HepG2 (cell line): ENCODE data around the gene RAB40C.

ENCODE experiments used
- CBX2 ChIP-seq, 2 experiments: fragments of 200-600 bp in 1 of 2; sonication (generic); formaldehyde crosslinking in 1 of 2; IDR thresholded peaks; 2 replicates each; pipeline versions ENCODE4 v1.7.0 to v1.8.1; 2018 to 2022; ENCODE audit warnings: low read depth in 2 of 2, low read length in 1 of 2, mild to moderate bottlenecking in 1 of 2, missing genetic modification reagents in 1 of 2
- EP300 ChIP-seq, 3 experiments: sonication (generic) in 1 of 3; formaldehyde crosslinking in 1 of 3; IDR thresholded peaks; 2 replicates each; pipeline versions ENCODE4 v1.5.1 to v1.6.1; 2011 to 2020; ENCODE audit warnings: low read depth in 2 of 3, low read length in 2 of 3, borderline replicate concordance in 1 of 3, improper control_type of control experiment in 1 of 3, mild to moderate bottlenecking in 1 of 3, missing genetic modification reagents in 1 of 3, moderate library complexity in 1 of 3
- FOXA1 ChIP-seq, 2 experiments: fragments of 450-650 bp in 1 of 2; sonication (generic) in 1 of 2; formaldehyde crosslinking in 1 of 2; IDR thresholded peaks; 2 replicates each; pipeline versions ENCODE4 v1.4.0 to v1.6.1; 2016 to 2020; ENCODE audit warnings: missing genetic modification reagents in 1 of 2
- GTF2F1 ChIP-seq: fragments of 150-350 bp; IDR thresholded peaks from 2 replicates; pipeline ENCODE4 v1.6.1; 2014; ENCODE audit warnings: low read length
- MED8 ChIP-seq: sonication (generic); formaldehyde crosslinking; IDR thresholded peaks from 2 replicates; pipeline ENCODE4 v1.8.1; 2023; ENCODE audit warnings: mild to moderate bottlenecking, missing genetic modification reagents; ENCODE audit not compliant: insufficient replicate concordance
- PTBP1 ChIP-seq: fragments of 200-400 bp; formaldehyde crosslinking; IDR thresholded peaks from 2 replicates; pipeline ENCODE4 v1.6.1; 2018; ENCODE audit warnings: low read length, low read depth; ENCODE audit not compliant: poor library complexity, severe bottlenecking
- ZNF10 ChIP-seq: sonication (generic); formaldehyde crosslinking; IDR thresholded peaks from 2 replicates; pipeline ENCODE4 v1.4.0; 2020; ENCODE audit warnings: mild to moderate bottlenecking, low read depth, missing genetic modification reagents, borderline replicate concordance
- ZNF414 ChIP-seq: sonication (generic); formaldehyde crosslinking; IDR thresholded peaks from 2 replicates; pipeline ENCODE4 v1.5.0; 2020; ENCODE audit warnings: missing genetic modification reagents
- TF ChIP-seq, protein P1 (sequence below): sonication (generic); formaldehyde crosslinking; IDR thresholded peaks from 2 replicates; pipeline ENCODE4 v1.5.0; 2020; ENCODE audit warnings: mild to moderate bottlenecking, missing genetic modification reagents, moderate library complexity
- TF ChIP-seq, protein P2 (sequence below): sonication (generic); formaldehyde crosslinking; IDR thresholded peaks from 2 replicates; pipeline ENCODE4 v1.4.0; 2020; ENCODE audit warnings: missing genetic modification reagents

DNA sequence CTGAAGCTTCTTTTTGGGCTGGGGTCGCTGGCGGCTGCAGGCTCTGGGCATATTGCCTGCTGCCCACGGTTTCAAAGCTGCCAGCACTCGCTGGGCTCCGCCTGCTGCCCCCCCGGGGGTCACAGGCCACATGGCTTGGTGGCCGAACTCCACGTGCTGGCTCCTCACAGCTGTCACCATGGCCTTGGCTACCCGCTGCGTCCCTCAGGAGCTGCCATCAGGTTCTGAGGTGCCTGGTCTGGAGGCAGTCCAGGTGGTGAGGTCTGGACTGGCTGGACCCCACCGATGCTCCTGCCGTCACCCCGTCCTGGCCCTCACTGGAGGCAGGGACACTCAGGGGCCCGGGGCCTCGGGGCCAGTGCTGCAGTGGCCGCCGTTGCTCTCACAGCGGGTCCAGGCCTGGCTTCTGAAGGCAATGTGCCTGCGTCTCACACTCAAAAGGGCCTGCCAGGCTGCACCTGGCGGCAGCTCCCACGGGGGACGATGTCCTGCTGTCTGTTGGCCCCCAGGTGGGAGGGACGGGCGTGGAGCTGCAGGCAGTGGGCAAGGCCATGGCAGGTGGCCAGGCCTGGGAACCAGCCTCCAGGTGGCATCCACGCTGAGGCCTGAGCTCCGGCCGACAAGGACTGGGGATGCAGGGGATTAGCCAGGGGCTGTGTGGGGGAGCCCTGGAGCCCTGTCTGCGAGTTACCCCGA is 49.1 kb upstream of the RAB40C start:
- TF ChIP-seq GTF2F1 (no peak), ZNF10 (no peak), MED8 (CRISPR knock-in tag) (no peak), FOXA1 (IDR thresholded peaks at IDR 0.05) (no peak), FOXA1 (CRISPR knock-in tag; IDR thresholded peaks at IDR 0.05) (no peak), ZNF414 (CRISPR knock-in tag) (no peak), EP300 (IDR thresholded peaks at IDR 0.05; ENCODE audit: low read depth in 2 of 2, low read length in 2 of 2) (no peak), EP300 (CRISPR knock-in tag; IDR thresholded peaks at IDR 0.05; ENCODE audit: borderline replicate concordance) (no peak), CBX2 (IDR thresholded peaks at IDR 0.05; ENCODE audit: low read depth, low read length) (no peak), CBX2 (CRISPR knock-in tag; IDR thresholded peaks at IDR 0.05; ENCODE audit: low read depth) (no peak), PTBP1 (no peak)
- TF ChIP-seq, protein P1, sequence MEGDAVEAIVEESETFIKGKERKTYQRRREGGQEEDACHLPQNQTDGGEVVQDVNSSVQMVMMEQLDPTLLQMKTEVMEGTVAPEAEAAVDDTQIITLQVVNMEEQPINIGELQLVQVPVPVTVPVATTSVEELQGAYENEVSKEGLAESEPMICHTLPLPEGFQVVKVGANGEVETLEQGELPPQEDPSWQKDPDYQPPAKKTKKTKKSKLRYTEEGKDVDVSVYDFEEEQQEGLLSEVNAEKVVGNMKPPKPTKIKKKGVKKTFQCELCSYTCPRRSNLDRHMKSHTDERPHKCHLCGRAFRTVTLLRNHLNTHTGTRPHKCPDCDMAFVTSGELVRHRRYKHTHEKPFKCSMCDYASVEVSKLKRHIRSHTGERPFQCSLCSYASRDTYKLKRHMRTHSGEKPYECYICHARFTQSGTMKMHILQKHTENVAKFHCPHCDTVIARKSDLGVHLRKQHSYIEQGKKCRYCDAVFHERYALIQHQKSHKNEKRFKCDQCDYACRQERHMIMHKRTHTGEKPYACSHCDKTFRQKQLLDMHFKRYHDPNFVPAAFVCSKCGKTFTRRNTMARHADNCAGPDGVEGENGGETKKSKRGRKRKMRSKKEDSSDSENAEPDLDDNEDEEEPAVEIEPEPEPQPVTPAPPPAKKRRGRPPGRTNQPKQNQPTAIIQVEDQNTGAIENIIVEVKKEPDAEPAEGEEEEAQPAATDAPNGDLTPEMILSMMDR: no peak
- TF ChIP-seq, protein P2, sequence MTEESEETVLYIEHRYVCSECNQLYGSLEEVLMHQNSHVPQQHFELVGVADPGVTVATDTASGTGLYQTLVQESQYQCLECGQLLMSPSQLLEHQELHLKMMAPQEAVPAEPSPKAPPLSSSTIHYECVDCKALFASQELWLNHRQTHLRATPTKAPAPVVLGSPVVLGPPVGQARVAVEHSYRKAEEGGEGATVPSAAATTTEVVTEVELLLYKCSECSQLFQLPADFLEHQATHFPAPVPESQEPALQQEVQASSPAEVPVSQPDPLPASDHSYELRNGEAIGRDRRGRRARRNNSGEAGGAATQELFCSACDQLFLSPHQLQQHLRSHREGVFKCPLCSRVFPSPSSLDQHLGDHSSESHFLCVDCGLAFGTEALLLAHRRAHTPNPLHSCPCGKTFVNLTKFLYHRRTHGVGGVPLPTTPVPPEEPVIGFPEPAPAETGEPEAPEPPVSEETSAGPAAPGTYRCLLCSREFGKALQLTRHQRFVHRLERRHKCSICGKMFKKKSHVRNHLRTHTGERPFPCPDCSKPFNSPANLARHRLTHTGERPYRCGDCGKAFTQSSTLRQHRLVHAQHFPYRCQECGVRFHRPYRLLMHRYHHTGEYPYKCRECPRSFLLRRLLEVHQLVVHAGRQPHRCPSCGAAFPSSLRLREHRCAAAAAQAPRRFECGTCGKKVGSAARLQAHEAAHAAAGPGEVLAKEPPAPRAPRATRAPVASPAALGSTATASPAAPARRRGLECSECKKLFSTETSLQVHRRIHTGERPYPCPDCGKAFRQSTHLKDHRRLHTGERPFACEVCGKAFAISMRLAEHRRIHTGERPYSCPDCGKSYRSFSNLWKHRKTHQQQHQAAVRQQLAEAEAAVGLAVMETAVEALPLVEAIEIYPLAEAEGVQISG: no peak
